Activated CD4-positive, alpha-beta T cell treated with anti-CD3 and anti-CD28 coated beads for 48 hours (primary cell): ENCODE results near the gene HSD11B1.
A peak's percentile ranks its signal among the peaks of the same experiment; 100 is the strongest.
"Not testable (repeated sequence)": the region's sequence is repeated elsewhere in the genome, so short reads cannot be mapped to it uniquely, and the experiment has no call there.

ENCODE experiments used
- DNase-seq: peaks from one replicate; pipeline ENCODE4 v3.0.0-alpha.2; 2020

HSD11B1 gene

DNA sequence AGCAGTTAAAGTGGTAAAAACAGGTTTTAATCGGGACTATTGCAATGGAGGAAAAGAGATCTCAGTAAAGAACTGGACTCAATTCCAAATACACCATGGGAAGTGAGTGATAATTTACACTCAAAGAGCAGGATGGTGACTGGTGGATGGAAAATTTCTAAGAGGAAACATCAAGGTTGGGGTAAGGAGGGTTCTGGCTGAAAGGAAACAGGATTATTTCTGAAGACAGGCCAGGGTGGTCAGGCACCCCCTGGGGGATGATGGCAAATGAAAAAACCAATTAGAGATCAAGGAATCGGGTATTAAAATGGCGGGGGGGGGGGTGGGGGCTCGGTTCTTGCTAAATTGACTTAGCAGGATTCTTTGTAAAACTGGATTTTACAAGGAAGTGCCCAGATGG lies 12.3 kb upstream of the HSD11B1 start:
- no peak for DNase-seq

DNA sequence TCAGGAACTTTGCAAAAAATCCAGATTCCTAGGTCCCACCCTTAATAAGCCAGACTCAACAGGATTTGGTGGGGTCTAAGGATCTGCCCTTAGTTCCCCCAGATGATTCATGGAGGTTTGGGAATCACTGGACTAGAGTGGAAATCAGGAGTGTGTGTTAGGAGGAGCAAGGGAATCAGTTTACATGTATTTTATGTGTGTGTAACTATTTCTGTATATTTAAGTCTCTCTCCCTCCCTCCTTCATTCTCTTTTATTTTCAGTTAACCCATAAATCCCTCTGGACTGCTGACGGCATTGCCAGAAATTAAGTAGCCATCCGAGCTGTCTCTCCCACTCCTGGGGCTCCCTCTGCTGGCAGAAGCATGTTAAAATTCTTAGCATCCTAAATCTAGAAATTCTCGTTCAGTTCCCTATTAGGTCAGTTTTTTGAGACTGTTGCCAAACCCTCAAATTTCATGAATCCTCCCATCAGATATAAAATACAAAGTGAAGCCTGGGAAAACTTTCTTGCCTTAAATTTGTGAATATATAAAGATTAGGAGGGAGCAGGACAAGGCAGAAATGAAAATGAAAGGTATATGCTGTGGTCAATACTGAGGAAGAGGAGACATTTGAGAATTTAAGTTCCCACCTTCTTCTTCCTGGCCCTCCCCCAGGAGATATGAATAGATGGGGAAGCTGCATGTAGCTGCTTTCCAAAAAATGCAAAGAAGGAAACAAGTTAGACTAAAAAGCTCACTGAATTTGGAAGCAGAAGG lies 11.7 kb upstream of the HSD11B1 start:
- peak; percentile 85 for DNase-seq

DNA sequence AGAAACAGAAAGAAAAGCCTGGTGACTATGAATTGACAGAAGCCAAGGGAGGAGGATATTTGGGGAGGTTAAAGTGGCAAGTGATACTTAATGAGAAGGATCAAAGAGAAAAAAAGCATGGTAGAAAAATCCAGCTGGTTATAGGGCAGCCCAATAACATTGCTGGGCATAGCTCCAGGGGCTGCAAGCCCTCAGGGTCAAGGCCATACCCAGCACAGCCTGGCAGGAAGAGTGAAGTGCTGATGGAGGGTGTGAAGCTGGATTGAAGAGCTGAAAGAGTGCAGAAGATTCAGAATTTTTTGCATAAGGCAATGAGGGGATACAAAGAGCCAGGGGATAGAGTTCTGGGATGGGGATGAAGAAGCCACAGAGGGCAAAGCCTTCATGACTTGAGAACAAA lies 8.0 kb upstream of the HSD11B1 start:
- no peak for DNase-seq

DNA sequence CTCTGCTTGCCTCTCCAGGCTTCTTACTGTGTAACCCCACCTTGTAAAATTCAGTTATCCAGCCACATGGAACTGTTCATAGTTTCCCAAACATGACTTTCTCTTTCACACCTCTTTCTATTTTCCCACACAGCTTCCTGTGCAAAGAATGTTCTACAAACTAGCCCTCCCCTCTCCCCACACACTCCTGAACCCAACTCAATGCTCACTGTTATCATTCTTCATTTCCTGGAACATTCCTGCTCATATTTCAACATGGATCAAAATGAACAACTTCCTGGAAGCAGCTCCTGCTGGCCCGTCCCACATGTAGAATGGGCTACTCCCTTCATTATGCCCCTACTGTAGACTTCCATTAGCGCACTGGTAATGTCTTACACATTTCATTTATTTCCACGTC lies 7.5 kb upstream of the HSD11B1 start:
- no peak for DNase-seq

DNA sequence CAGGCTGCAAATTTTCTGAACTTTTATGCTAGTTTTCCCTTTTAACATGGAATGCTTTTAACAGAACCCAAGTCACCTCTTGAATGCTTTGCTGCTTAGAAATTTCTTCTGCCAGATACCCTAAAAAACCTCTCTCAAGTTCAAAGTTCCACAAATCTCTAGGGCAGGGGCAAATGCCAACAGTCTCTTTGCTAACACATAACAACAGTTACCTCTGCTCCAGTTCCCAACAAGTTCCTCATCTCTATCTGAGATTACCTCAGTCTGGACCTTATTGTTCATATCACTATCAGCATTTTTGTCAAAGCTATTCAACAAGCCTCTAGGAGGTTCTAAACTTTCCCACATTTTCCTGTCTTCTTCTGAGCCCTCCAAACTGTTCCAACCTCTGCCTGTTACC lies 4.0 kb upstream of the HSD11B1 start:
- not testable (repeated sequence) for DNase-seq

DNA sequence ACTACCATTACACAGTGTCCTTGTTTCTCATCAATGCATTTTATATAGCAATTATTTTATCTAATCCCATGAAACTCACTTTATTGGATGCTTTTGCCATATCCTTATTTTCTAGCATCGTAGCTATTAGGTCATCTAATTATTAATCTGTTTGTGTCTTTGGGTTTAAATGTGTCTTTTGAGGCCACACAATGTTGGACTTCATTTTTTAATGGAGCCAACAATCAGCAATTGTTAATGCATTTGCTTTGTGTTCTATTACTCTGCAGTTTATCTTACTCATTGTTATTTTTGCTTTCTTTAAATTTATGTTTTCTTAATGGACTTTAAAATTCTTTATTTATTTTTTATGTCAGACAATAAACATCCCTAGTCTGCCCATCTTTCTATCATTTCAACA lies 1.8 kb upstream of the HSD11B1 start:
- DNase-seq = no peak

DNA sequence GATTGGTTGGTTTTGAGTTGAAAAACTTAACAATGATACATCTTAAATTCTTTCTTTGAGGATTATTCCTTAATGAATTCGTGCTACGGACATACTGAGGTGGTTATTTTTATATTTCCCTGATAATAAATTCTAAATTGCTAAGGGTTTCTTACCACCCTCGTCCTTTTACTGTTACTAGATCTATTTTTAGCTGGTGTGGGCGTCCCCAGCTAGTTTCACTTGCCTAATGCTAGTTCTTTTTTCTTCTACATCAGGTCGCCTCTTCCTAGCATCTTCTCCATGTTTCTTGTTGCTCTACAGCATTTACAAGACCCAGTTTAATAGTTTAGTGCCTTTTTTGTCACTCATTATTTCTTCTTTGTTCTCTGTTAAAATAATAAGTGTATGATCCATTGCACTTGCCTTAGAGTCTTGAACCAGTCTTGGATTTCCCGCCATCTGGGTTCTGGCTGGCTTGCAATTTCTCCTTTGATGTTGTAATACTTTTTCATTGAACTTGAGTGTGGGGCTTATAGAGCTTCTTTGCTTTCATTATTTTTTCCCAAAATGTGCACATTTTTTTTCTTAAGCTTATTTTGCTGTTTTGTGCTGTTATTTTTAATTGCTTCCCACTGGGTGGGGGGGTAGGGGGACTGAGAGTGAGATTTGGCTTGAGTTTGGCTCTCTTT lies 677 bp upstream of the HSD11B1 start:
- no peak for DNase-seq

DNA sequence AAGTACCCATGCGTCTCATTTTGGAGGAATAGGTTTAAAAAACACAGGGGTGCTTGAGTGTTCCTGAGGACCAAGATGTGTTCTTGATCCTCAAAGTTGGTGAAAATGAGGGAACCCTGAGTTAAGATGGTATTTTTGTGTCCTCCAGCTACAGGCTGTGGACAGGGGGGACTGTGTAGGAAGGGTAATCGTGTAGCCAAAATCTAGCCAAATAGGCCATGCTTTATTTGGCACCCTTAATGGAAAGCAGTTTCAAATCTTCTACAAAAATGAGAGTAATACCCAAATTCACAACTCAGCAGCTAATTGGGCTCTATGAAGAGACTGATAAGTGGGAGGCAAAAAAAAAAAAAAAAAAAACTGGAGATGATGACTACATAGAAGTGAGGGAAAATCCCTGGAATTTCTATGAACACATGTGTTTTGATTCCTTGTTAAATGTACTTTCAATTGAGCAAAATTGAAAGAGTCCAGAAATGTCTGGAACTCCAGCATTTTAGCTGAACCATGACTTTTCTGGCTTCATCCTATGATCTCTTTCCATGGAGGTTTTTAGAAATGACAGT lies 470 bp downstream of the HSD11B1 start:
- DNase-seq = no peak

DNA sequence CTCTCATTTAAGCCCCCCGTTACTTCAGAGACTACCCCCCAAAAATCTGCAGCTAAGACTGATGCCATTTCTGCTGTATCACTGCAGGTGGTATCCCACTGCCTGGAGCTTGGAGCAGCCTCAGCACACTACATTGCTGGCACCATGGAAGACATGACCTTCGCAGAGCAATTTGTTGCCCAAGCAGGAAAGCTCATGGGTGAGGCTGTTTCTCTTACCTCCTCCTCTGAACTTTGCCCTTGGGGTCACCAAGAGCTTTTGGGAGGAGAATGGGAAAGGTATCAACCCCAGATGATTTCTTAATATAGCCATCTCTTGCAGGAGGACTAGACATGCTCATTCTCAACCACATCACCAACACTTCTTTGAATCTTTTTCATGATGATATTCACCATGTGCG lies 2.0 kb downstream of the HSD11B1 start:
- DNase-seq = no peak

DNA sequence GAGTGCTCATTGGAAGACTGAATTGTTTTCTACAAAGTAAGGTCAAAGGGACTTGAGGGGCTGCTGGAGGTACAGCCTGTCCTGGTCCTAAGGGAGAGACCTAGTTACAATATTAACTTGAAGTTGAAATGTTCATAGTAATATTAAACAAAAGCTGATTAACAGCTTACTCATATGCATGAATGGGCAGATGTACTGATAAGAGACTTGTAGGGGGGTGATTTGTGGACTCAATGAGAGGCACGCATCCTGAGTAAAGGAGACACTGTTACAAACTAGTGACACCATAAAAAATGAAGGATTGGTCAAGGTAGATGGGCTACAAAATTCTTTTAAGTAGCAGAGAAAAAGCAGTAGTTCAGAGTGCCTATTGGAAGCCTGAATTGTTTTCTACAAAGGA lies 2.7 kb downstream of the HSD11B1 start:
- DNase-seq = no peak

DNA sequence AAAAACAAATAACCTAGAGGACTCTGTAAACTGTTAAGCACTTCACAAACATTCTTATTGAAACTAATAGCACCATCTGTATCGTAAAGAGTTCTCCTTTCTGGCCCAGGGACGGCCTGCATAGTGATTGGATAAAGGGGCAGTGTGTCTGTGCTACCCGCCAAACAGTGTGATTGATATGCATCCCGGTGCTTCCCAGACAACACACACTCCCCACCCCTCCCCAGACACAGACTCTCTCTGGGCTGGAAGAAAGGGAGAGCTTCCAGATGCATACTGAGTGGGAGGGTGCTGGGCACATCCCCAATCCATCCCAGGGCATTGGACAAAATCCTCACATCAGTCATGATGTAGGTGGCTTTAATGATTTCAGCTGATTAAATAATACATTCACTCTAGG lies 3.7 kb downstream of the HSD11B1 start:
- no peak for DNase-seq

DNA sequence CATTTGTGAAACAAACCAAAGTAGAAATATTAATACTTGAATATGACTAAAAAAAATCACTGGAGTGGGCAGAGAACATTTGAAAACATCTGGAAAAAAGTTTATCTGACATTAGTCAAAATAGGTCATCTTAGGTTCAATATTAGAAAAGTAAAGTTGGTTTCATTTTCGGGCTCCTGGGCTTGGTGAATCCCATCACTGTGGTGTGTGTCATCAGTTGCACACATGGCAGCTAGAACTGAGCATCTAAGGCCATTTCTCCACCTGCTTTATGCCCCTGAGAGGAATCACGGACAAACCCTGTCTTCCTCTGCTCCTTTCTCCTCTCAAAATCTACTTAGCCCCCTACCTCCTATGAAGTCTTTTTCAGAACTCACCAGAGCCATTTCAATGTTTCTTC lies 5.4 kb downstream of the HSD11B1 start:
- DNase-seq = peak; percentile 28

DNA sequence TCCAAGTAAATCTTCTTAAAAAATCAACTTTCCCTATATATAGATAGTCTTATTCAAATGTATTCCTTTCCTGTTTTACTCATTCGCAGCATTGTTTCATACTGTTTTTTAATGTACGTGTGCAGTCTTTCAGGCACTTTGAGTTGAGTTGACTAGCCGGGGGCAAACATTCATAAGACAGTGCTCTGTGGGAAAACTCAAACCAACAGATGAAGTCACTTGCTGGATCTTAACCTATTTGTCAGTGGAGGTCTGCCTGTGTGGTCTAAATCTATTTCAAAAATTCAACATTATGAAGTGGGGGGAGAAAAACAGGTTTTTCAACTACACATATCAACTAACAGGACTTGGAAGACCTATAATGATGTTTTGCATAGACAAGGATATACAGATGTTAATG lies 6.2 kb downstream of the HSD11B1 start:
- no peak for DNase-seq

DNA sequence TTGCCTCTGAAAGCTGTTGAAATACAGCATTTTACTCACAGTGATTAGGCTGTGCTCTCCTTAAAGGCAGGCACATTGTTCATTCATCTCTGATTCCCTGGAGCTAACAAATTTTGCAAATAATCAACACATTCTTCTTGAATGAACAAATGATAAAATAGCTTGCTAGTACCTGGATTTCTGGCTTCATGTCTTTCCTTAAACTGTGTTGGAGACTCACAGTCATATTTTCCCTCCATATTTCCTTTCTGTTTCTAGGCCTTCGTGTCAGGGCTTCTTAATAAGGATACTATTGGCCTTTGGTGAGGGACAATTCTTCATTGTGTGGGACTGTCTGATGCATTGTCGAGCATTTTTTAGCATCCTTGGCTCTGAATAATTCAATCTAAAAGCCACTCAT lies 9.7 kb downstream of the HSD11B1 start:
- no peak for DNase-seq

DNA sequence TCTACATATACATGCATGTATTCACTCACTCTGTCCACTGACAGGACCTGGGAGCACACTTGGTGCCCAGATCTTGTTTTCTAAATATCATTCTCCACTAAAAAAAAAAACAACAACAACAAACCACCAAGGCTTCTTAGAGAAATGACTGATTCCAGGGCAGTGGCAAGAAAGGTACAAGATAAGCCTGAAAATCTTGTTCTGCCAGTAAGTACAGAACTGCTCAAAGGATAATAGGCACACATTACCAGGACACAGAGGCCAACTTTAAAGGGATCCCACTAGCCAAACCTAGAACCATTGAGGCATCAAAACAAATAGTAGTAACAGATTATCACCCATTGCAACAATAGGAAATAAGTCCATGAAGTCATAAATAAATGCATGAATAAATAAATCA lies 10.7 kb downstream of the HSD11B1 start:
- no peak for DNase-seq

DNA sequence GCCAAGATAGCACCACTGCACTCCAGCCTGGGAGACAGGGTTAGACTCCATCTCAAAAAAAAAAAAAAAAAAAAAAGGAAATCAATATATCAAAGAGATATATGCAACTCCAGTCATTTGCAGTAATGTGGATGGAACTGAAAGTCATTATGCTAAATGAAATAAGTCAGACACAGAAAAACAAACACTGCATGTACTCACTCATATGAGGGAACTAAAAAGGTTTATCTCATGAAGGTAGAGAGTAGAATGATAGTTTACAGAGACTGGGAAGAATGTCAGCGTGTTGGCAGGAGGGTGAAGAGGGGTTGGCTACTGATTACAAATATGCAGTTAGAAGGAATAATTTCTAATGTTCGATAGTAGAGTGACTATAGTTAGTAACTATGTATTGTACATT lies 13.2 kb downstream of the HSD11B1 start:
- no peak for DNase-seq

DNA sequence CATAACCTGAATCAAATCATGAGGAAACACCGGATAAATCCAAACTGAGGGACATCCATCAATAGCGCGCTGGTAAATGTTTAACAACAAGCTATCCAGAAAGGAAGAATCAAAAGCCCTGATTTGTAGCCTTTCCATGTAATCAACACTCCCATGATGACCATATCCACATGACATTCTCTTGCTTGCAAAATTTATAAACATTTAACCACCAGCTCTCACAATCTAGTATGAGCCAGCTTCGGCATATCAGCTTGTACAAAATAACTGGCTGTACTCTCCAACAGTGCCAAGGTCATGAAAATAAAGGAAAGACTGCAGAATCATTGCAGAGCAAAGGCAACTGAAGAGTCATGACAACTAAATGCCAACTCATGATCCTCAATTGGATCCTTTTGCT lies 15.7 kb downstream of the HSD11B1 start:
- DNase-seq = no peak

DNA sequence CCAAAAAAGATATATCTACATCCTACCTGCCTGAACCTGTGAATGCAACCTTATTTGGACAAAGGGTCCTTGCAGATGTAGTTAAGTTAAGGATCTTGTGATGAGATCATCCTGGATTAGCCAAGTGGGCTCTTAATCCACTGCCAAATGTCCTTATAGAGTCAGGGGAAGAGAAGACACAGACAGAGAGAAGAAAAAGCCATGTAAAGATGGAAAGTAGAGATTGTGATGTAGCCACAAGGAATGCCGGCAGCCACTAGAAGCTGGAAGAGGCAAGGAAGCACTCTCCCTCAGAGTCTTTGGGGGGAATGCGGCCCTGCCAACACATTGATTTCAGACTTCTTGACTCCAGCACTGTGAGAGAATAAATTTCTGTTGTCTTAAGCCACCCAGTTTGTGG lies 16.2 kb downstream of the HSD11B1 start:
- DNase-seq = no peak

DNA sequence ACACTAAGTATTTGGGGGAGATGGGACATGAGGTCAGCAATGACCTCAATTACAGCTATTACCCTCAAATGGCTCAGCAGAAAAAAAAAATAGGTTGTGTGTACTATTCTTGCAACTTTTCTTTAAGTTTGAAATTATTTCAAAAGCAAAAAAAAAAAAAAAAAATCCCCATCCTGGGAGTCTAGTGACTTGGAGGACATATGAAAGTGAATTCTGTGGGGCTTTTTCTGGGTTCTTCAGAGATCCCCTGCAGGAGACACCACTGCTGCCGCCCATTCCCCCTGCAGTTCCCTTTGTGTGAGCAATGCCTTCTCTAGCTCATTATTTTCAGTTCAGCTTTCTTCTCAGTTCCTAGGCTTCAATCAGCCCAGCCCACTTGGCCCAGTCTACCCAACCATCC lies 16.7 kb downstream of the HSD11B1 start:
- no peak for DNase-seq

DNA sequence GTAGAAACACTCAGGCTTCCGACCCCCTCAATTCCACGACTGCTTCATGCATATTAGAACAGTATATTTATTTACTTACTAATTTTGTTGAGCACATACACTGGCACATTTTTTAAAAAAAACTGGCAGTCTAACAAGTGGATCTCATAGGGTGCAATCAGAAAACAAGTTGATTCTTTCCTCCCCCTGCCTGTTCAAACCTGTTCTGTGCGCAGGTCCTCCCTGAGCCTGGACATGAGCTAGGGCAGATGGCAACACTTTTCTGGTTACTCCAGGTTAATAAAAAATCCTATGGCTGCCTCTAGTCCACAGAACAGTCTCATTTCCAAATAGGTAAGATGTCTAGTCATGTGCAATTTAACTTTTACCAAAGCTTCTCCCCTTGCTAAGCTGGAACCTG lies 18.6 kb downstream of the HSD11B1 start:
- no peak for DNase-seq

DNA sequence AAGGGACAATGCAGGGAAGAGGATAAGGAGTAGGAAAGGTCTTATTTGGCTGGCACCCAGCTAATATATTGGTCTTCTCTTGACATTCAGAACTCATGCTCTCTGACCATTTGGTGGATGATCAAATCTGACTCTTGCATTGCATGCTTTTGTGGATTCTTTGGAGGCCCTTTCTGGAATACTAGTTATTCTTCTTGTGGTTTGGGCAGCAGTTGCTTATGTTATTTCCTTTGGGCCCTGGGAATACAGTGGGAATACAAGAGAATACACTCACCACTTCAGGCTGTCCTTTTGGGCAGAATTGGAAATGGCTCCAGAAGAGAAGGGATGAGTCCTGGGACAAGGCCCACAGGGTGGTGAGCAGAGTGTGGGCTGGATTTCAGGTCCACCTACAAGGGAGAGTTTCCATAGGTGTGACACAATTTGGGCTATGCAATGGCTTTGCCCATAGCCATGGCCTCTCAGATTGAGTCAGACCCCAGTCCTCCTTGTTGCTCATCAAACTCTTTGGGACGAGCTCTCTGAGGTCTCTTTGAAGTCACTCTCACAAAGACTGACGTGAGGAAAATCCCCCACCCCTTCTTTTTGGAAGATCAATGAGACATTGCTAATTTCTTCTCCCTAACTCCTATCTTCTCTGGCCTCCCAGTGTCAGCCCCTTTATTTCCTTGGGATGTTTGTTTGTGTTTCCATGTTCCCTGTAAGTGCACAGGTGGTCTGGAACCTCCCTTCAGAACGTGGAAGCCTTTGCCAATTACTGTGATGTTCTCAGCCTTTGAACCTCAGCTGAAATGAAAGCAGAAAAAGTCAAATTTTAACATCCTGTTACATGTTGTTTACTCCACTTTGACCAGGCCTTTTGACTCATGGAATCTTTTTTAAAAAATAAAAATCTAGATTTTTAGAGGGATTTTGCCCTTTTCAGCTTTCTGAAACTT lies 19.4 kb downstream of the HSD11B1 start:
- peak; percentile 68 for DNase-seq

DNA sequence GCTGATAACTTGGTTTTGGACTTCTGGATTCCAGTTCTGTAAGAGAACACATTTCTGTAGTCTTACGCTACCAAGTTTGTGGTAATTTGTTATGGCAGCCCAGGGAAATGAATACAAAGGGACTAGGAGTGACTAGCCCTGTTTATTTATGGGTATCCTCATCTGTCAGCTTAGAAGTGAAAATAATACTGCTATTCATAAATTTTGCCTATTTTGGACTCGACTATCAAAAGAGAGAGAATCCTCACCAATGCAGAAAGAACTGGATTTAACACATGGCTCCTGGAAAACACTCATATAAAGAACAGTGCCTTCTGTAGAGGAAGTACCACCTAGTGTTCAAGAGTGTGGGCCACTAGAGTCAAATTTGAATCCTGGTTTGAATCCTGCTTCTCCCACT lies 22.6 kb downstream of the HSD11B1 start:
- DNase-seq = no peak

DNA sequence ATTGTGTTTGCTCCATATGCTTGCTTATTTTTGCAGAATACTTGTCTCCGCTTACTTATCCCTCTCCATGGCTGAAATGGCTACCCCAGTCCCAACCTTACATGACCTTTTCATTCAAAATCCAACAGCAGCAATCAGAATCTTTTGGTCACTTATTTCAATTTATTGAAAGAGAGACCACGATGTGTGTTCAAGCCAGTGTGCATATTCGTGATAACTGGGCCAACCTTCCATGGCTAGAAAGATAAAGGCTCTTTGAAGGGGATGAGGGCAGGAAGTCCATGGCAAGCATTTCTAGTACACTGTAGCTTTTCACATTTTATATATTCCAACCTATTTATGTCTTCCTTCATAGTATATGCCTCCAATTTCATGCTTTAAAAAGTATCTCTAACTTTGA lies 23.1 kb downstream of the HSD11B1 start:
- no peak for DNase-seq
